ENCODE results near the gene LHPP.

The LHPP gene

DNA sequence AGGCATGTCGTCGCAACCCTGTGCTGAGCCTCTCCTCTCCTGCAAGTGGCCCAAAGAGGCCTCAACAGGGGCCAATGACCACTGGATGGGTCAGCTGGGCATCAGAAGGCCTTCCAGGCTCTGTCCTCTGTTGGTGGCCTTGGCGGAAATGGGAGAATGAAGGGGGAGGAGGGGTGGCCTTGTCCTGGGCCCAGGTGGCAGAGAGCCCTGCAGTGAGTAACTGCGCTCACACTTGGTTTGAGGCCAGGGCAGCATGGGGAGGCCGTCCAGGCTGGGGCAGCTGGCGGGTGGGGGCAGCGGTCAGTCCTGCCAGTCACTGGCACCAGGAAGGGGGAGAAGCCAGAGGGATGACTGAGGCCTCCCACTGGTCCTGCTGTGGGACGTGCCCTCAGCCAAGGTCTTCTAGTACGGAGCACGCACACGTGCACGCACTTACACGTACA is 59.8 kb downstream of the LHPP start:
- DNase-seq (ENCODE audit: low spot score), result peak; percentile 88

DNA sequence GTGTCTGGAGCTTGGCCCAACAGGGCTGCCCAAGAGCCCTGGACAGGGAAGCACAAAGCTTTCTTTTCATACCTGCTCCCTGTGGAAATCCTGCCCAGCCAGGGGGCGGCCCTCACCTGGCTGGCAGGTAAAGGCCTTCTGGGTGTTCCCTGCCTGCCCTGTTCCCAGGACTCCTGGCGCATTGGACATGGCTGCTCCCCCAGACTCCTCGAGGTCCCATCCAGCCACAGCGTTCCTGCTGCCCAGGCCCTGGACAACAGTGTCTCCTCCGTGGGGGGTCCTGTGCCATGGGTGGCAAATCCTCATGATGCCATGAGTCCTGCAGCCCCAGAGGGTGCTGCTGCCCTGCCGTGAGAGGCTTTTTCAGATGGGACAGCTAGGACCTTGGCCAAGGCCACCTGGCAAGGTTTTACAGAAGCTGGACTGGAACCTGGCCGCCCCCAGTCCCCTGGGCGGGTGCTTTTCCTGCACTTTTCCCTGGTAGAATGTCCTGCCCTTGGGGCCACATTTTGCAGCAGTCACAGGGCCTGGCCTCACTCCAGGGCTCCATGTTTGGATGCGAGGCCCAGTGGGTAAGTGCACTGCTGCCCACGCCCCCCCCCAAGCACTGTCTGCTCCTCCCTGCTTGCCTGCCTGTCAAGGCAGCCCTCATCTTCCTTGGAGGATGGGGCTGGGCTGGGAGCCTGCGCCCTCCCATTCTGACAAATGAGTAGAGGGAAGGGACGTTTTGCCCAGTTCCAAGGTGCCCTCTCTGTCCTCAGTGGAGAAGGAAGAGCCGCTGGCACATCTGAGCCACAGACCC is 60.7 kb downstream of the LHPP start:
- no peak for DNase-seq (ENCODE audit: low spot score)

DNA sequence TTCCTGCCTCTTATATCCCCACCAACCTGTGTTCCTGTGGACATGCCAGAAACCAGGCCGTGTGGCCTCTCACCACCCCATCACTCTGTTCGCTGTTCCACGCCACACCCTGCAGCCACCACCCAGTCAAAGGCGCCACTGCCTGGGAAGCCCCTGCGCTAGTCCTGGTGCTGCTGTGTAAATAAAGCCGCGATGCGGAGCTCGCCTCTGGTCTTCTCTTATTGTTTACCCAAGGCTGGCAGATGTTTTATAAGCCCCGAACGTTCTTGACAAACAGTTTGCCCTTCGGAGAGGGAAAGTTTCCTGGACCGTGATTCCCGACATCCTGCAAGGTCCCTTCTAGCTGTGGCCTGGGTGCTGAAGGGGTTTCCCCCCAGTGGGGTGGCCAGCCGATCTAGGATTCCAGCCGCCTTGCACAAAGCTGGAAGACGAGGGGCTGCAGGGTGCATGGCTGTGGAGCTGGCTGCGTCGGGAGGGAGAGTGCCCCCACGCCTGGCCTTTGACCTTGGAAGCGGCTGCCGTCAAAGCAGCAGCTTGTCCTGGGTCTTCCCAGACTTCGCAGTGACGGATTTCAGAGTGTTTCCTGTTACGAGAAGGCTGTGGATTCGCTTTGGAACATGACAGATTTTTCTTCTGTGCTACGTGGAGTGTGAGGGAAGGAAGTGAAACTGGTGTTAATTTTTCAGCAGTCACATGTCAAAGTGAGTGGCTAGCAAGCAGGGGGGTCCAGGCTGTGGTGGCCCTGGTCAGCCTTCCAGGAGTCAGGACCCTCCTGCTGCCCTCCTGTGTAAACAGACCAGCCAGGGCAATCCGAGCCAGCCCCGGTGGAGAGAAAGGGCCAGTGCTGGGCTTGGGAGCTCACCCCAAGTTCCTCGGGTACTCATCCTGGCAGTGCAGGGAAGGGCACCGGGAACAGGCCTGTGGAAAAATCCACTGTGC is 61.6 kb downstream of the LHPP start:
- DNase-seq (ENCODE audit: low spot score), result no peak

DNA sequence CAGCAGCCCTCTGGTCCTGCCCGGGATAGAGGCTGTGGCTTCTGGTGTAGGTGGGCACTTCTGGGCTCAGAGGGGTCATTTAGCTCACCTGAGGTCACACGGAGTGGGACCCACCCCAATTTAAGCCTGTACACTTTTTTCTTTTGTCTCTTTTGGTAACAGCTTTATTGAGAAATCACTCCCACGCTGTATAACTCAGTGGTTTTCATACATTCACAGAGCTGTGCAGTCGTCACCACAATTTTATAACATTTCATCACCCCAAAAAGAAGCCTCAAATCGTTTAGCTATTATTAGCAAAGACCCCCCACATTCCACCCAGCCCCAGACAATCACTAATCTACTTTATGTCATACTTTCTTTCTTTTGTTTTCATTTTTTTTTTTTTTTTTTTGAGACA is 62.3 kb downstream of the LHPP start:
- no peak for DNase-seq (ENCODE audit: low spot score)

DNA sequence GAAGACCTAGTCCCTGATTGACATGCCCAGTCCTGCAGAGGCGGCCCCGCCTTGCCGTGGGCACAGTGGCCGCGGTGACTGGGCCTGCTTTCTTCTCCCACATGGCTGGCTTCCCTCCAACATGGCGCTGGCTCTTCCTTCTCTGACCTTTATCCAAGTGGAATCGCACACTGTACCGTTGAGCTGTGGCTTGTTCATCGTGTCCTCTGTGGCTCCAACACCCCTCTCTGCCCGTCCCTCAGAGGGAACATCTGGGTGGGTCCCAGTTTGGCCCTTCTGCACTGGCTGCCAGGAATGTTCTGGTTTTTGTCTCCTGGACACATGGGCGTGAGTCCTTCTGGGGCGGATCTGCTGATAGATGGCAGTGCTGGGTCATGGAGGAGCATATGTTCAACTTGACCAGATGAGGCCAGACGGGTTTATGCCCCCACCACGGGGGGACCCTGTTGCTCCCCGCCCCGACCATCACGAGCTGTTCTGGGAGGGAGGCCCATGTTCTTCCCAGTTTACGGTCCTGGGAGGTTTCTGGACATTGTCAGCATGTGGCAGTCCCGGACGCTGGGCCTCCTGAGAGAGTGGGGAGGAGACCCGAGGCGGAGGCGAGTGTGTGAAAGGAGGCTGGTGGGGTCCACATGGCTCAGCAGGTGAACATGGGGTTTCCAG is 63.5 kb downstream of the LHPP start:
- peak; percentile 63 for DNase-seq (ENCODE audit: low spot score)

DNA sequence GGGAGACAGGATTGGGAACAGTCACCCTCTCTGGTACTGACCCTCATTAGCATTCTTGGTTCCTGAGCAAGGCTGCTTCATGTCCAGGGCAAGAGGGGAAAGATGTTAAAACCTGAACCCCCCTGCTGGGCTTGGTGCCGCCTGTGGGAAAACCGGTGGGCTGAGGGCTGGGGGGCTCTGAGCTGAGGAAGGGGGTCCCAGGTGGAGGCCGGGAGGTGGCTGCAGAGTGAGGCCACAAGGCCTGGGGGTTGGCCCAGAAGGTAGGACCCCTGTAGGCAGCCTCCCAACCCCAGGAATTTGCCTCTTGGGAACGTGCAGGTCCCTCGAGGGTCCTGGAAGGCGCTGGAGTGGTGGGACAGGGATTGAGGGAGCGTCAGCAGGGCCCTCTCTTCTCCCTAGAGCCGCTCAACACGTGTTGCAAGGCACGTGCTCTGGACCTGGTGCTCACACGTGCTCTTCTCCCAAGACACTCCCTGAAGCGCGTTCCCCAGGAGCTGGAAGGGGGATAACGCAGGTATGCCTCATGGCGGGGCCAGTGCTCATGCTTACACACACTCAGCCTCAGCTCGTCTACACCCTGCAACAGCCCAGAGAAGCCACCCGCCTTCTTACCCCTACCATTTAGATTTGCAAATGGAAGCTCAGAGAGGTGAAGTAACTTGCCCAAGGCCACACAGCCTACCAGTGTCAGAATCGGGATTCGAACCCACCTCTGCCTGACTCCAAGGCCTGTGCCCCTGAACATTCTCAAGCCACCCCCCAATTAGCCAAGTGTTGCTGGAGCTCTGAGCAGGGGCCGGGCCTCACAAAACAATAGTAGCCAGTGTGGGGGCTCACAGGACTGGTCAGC is 64.4 kb downstream of the LHPP start:
- no peak for DNase-seq (ENCODE audit: low spot score)

DNA sequence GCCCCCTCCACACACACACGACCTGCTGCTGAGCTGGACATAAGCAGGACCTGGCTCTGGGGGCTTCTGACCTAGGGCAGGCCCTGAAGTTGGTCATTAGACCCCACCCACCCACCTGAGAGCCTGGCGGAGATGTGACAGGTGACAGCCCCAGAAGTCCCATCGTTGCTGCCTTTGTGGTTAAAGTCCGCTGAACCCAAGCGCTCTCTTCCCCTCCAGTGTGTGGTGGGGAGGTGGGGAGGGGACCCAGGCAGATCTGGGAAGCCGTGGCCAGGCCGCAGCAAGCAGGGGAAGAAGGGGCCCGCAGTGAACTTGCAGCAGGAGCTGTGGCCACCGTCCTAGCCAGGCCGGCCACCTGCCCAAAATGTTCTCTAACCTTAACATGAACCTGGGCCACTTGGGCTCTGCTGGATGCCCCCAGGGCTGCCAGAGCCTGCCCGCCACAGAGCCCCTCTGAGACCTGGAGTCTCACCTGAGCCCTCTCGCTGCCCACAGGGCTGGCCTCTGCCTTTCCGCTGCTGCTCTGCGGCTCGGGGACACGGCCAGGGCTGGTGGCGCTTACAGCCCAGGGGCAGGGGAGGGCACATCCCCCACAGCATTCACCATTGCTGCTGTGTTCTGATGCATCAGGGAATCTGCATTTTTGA is 65.1 kb downstream of the LHPP start:
- no peak for DNase-seq (ENCODE audit: low spot score)

DNA sequence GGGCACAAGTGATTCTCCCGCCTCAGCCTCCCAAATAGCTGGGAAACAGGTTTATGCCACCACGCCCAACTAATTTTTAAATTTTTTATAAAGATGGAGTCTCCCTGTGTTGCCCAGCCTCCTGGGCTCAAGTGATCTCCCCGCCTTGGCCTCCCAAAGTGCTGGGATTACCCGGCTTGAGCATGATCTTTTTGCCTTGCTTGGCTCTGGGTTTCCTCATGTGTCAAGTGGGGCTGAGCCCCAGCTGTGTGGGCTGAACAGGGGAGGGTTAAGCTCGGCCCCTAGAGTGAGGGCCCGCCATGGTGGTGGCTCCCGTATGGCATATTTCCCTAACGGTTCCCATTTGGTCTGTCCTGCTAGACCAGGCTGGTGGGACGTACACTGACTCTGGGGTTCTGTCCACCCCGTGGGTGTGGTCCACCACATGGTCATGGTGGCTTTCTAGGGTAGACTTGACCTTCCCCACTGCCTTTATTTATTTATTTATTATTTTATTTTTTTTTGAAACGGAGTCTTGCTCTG is 66.3 kb downstream of the LHPP start:
- no peak for DNase-seq (ENCODE audit: low spot score)

DNA sequence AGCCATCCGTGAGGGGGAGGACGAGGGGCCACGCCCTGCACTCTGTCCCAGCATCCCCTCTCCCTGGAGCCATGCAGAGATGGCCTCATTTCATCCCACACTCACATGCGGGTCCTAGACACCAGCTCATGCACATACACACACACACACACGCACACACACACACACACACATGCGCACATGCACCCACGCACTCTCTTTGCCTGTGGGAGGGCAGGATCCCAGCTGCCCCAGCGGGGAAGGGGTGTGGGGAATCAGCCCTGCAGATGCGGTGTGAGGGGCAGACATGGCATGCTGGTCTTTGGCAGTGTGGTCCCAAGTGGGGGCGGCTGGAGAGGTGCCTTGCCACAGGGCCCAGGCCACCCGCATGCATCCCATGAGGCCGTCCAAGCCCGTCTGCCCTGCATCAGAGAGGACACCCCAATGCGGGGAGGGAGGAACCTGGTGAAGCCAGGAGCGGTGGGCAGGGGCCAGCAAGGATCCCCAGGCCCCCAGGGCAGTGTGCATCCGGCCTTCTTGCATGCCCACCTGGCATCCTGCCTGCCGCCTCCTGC is 68.1 kb downstream of the LHPP start:
- DNase-seq (ENCODE audit: low spot score), result no peak

DNA sequence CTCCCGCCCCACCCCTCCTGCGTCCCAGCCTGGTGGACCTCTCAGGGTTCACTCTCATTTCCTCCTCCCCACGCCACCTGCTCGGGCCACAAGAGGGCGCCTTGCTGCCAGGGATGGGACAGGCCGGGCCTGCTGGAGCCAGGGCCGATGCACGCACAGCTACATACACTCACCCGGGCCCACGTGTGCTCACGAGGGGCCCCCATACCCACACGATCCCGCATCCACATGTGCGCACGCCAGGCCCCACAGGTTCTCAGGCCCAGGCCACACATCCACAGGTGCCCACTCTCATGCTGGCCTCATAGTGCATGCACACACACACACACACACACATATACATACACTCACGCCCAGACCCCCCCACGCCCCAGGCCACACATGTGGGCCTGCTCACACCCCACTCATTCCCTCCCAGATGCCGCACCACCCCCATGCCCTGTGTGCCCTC is 68.6 kb downstream of the LHPP start:
- peak; percentile 81 for DNase-seq (ENCODE audit: low spot score)

DNA sequence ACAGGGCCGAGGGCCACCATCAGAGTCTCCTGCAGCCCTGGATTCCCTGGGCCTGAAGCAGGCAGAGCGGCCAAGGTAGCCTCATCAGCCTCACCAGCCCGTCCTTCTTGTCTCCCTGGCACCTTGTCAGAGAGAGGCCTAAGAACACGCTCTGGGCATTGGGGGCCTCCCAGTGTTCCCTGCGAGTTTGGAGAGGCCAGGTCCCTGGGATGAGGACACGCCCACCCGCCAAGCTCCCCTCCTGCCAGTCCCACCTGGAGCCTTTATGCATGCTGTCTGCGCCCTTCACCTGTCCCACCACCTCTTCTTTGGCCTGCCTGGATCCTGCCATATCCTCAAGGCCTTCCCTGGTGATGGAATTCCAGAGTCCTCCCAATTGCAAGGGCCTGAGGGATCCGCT is 69.2 kb downstream of the LHPP start:
- no peak for DNase-seq (ENCODE audit: low spot score)

DNA sequence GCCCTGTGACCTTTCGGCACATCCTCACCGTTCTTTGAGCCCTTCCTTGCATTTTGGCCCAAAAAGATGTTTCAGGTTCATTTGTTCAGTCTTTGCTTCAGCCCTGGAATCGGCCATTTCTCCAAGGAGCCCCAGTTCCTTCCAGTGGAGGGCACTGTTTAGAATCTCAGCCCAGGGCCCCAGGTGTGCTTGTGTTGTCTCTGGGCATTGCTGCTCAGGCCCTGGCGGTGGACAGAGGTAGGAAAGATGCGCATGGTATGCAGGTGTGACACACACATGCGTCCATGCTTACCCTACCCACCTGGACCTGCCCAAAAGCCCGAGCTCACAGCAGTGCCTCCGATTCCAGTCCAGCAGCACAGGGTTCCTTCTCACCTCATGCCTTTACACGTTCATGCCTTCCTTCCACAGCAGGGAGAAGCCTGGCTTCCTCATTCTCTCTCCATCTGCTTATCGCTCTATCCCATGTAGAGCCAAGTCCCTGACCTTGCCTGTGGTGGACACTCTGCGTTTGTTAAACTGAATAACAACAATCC is 70.6 kb downstream of the LHPP start:
- DNase-seq (ENCODE audit: low spot score), result no peak

DNA sequence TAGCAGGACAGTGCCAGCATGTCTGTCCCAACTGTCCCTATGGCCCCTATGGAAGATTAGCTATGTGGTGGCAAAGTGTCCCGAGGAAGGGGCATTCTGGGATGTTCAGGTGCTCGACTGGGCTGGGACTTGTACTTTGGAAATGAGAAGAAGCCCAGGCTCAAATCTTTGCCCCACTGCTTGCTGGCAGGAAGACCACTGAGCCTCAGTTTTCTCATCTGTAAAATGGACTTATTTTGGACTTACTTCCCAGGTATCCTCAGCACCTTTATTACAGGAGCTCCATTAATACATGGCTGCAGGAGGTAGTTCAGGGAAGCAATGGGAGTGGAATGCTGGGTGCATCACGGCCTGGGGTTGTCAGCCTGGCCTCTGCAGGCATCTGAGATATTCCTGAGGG is 71.2 kb downstream of the LHPP start:
- no peak for DNase-seq (ENCODE audit: low spot score)

DNA sequence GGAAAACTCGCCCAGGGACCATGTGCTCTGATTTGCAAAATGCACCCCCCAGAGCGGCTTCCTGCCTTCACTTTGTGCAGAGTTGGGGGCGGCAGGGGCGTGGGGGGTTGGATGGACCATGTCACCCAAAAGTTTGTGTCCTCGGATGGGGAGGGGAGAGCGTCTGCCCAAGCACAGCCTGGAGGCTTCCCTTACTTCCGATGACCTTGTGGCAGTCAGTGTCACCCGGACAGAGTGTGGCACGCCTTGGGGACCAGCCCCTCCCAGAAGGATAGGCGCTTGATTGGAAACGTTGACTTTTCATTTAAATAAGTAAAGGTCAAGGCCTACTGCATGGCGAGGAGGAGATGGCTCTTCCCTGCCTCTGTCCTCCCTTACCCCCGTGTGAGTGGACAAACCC is 71.6 kb downstream of the LHPP start:
- no peak for DNase-seq (ENCODE audit: low spot score)

DNA sequence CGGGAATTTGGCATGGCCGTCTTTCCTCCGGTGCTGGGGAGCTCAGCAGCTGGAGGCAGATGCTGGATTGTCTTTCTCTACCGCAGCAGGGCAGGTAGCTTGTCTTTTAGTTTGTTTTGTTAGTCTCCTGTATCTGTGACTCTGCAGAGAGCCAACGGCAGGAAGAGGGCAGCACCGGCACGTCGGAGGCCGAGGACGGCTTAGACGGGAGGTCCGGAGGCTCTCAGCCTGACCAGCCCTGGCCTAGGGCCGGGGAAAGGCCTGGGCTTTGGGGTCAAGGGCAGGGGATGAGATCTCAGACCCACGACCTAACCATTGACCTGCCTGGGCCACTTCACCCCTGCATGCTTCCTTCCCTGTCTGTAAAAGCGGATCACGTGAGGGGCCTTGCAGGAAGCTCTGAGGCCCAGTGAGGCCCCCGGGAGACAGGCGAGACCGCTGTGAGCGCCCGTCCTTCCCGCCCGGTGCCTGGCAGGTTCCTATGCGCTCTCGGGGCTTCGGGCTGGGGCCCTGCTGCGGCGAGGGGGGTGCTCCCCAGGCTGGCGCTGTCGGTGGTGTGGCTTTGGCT is 72.7 kb downstream of the LHPP start:
- no peak for DNase-seq (ENCODE audit: low spot score)

DNA sequence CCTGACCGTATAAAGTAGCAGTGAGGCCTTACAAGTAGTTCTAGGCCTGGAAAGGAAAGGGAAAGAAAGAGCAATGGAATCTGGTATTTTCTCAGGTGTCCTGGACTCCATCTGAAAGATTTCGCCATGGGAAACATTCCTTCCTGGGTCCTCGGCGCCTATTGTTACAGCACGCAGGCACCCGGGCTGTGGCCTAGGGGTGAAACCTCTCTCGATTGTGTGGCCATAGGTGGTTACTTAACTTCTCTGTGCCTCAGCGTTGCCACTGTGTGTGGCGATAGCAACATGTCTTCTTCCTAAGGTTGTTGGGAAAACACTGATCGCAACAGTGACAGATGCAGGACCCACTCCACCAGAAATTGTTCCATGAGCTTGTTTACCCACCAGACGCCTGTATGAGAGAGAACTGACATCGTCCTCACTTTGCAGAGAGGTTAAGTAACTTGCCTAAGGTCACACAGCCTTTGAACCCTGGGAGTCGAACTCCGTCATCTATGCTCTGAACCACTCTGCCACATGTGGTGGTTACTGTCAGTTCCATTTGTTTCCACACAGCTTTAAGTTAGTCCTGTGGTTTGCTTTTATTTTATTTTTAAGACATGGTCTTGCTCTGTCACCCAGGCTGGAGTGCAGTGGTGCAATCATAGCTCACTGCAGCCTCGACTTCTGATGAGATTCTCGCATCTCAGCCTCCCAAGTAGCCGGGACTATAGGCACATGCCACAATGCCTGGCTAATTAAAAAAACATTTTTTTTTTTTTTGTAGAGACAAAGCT is 73.4 kb downstream of the LHPP start:
- no peak for DNase-seq (ENCODE audit: low spot score)

DNA sequence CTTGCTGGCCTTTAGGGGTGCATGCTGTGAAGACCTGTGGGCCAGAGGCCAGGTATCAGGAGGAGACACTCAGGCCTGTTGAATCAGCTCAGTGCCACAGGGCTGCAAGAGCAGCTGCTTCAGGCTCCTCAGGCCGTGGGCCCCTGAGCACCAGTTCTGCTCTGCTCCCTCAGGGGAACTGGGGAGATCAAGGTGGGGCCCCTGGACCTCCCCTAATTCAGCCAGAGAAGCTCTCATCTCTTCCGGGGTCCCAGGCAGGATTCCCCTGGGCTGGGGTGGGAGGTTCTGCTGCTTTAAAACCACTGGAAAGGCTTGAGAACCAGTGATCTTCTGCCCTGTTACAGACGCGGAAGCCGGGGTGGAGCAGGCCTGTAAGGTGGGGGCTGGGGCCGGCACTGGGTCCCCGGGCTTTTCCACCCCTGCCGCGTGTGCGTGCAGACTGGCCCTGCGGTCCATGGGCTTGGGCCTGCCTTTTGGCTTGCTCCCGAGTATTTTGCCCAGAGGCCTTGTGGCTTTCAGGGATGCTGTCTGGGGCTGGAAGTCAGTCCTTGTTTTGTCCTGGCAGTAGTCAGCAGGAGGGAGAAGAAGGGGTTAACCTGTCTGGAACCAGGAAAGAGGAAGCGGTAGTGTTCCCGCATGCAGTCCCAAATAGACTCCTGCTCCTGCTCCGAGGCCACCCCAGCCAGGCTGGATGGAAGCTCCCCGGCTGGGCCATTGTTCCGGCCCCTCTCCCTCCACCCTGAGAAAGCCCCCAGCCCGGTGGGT is 74.3 kb downstream of the LHPP start:
- no peak for DNase-seq (ENCODE audit: low spot score)

DNA sequence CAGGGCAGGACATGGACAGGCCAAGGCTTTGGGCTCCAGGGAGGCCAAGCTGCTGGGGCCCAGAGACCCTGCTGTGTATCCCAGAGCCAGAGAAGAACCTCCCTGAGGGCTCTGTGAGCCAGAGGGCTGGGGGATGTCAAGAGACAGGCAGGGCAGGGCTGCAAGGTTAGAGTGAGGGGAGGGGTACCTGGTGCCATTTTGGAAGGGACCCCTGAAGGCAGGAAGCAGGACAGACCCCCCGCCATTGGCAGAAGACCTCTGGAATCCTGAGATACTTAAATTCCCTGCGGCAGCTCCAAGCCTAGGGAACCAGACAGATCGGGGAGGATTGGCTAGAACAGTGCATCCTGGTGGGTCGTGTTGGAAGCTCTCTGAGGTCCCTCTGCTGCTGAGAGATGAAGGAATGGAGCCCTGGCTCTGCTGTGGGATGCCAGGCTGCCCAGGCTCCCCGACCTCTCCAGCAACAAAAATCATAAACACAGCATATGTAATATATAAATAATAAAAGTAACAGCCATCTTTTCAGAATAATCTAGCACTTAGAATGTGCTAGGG is 75.0 kb downstream of the LHPP start:
- no peak for DNase-seq (ENCODE audit: low spot score)
